GM12891 (cell line): ENCODE results near the gene NKRF.

Experiments
- POLR2AphosphoS5 ChIP-seq: IDR thresholded peaks from 2 replicates; pipeline ENCODE4 v1.6.1; 2011; ENCODE audit warnings: low read depth, low read length, control low read depth
- SPI1 ChIP-seq: IDR thresholded peaks from 2 replicates; pipeline ENCODE4 v1.6.1; 2011; ENCODE audit warnings: low read depth, low read length, control low read depth
- TAF1 ChIP-seq: IDR thresholded peaks from 2 replicates; pipeline ENCODE4 v1.6.1; 2011; ENCODE audit warnings: low read depth, low read length, control low read depth

GRCh38 chrX:119574394-119575266 lies 31.6 kb downstream of the NKRF start, which contains the start of gene UBE2A:
- peak; percentile 96 for TF ChIP-seq POLR2AphosphoS5
- no peak for TF ChIP-seq SPI1
- peak; percentile 96 for TF ChIP-seq TAF1
